Middle frontal gyrus (tissue), 1 donor: ENCODE measurements around the gene DISC1.
"Not testable (repeated sequence)": the region's sequence is repeated elsewhere in the genome, so short reads cannot be mapped to it uniquely, and the experiment has no call there.

Experiments used
- DNase-seq: peaks from one replicate; pipeline ENCODE4 v3.0.0-alpha.2; 2015; ENCODE audit warnings: low spot score; ENCODE audit errors: extremely low spot score

The DISC1 gene

GRCh38 chr1:231636157-231636556 is 9.6 kb downstream of the DISC1 start:
- DNase-seq, result no peak

GRCh38 chr1:231636922-231637321 is 10.3 kb downstream of the DISC1 start:
- DNase-seq, result not testable (repeated sequence)

- DNase-seq, result no peak
Measured at GRCh38 chr1:231638647-231639046, 12.1 kb downstream of the DISC1 start.

GRCh38 chr1:231639819-231640218 is 13.2 kb downstream of the DISC1 start:
- DNase-seq, result no peak

- not testable (repeated sequence) for DNase-seq
Measured at GRCh38 chr1:231641444-231641843, 14.9 kb downstream of the DISC1 start.

GRCh38 chr1:231642061-231642460 is 15.5 kb downstream of the DISC1 start:
- DNase-seq, result not testable (repeated sequence)

- no peak for DNase-seq
Measured at GRCh38 chr1:231642618-231643017, 16.0 kb downstream of the DISC1 start.

- DNase-seq, result no peak
Measured at GRCh38 chr1:231643071-231643934, 16.7 kb downstream of the DISC1 start.

- DNase-seq, result no peak
Measured at GRCh38 chr1:231643935-231644237, 17.3 kb downstream of the DISC1 start.

- not testable (repeated sequence) for DNase-seq
Measured at GRCh38 chr1:231645634-231646033, 19.0 kb downstream of the DISC1 start.

- not testable (repeated sequence) for DNase-seq
Measured at GRCh38 chr1:231646165-231646564, 19.6 kb downstream of the DISC1 start.

- DNase-seq, result not testable (repeated sequence)
Measured at GRCh38 chr1:231651621-231652260, 25.2 kb downstream of the DISC1 start.

- no peak for DNase-seq
Measured at GRCh38 chr1:231653632-231654031, 27.0 kb downstream of the DISC1 start.

GRCh38 chr1:231656741-231657140 is 30.2 kb downstream of the DISC1 start:
- DNase-seq, result no peak

- not testable (repeated sequence) for DNase-seq
Measured at GRCh38 chr1:231658223-231658622, 31.6 kb downstream of the DISC1 start.

GRCh38 chr1:231660198-231660597 is 33.6 kb downstream of the DISC1 start:
- DNase-seq, result no peak

- DNase-seq, result no peak
Measured at GRCh38 chr1:231663211-231663792, 36.7 kb downstream of the DISC1 start.

- DNase-seq, result no peak
Measured at GRCh38 chr1:231665101-231665500, 38.5 kb downstream of the DISC1 start.

GRCh38 chr1:231665726-231666125 is 39.1 kb downstream of the DISC1 start:
- DNase-seq, result no peak

GRCh38 chr1:231666220-231666936 is 39.8 kb downstream of the DISC1 start:
- no peak for DNase-seq

- no peak for DNase-seq
Measured at GRCh38 chr1:231666937-231667608, 40.5 kb downstream of the DISC1 start.
